ENCODE results near the gene CREB1. TPM values are rescaled to one million over a fixed set of nuclear protein-coding genes. Genes with fewer than 3 reads are reported as not detected.
A peak's percentile ranks its signal among the peaks of the same experiment; 100 is the strongest.

The CREB1 gene
- total and polyA plus RNA-seq, 9 of the 15 experiments (the other 6 are each of a cell fraction or from before 2014, with no cell fraction given) = 8.9 to 51.3 (median 19.5) TPM

GRCh38 chr2:207513551-207514257 lies 16.1 kb upstream of the CREB1 start:
- no peaks in the 10 kb centered on the region for H3K9me3 ChIP-seq (replicated peaks; ENCODE audit: control insufficient read depth, insufficient read depth, low read depth, low read length)
- H3K4me2 ChIP-seq (ENCODE audit: insufficient read depth, low read length) = no peak overlapping the region
- H3K79me2 ChIP-seq (ENCODE audit: control insufficient read depth, insufficient read depth, low read length) = no peaks in the 10 kb centered on the region
- DNase-seq (ENCODE audit: extremely low read depth in 1 of 4, low spot score in 3 of 4) (no peak), ATAC-seq (no peak), FAIRE-seq (no peak)
- H3K4me1 ChIP-seq (replicated peaks in 1 of 2; ENCODE audit: control insufficient read depth in 2 of 2, insufficient read depth in 2 of 2, low read length in 2 of 2) = peaks cover 0 to 9% of the 10 kb centered on the region in 2 experiments; a peak in 1 of 5 replicates
- in situ Hi-C loops (cut with MboI) (no loop called here), intact Hi-C loops (cut with micrococcal nuclease) (no loop called here)
- no peak overlapping the region for H3K9ac ChIP-seq (ENCODE audit: insufficient read depth in 1 of 2, low read depth in 2 of 2, low read length in 2 of 2)
- TF ChIP-seq ZNF407 (IDR thresholded peaks at IDR 0.05; ENCODE audit: low read depth) = peak; percentile 49; the same call in 1 of the 2 replicates
- TF ChIP-seq HDAC6 (IDR thresholded peaks at IDR 0.05; ENCODE audit: low read depth, low read length) = no peak
- TF ChIP-seq FOSL1 (tag; conservative IDR thresholded peaks at IDR 0.05) = 0 out of 2 replicates have a peak, but pooled peaks have one; percentile 28
- no peak for TF ChIP-seq FUS (optimal IDR thresholded peaks at IDR 0.05; ENCODE audit: low read depth, low read length)
- TF ChIP-seq NR2F6 (CRISPR knock-in tag; IDR thresholded peaks at IDR 0.05) = no peak
- TF ChIP-seq HDAC1 (IDR thresholded peaks at IDR 0.05) = no peak
- no peak for TF ChIP-seq ZNF197 (CRISPR knock-in tag; IDR thresholded peaks at IDR 0.05; ENCODE audit: low read depth)
- TF ChIP-seq SP2 (IDR thresholded peaks at IDR 0.05; ENCODE audit: extremely low read depth, low read depth, low read length, poor library complexity, severe bottlenecking) = no peak
- TF ChIP-seq ATF7 (IDR thresholded peaks at IDR 0.05) = no peak
- TF ChIP-seq ZNF57 (CRISPR knock-in tag; IDR thresholded peaks at IDR 0.05) = no peak
- no peak for TF ChIP-seq NUFIP1 (IDR thresholded peaks at IDR 0.05; ENCODE audit: partially characterized antibody)
- TF ChIP-seq MCM2 (IDR thresholded peaks at IDR 0.05; ENCODE audit: low read depth) = no peak
- H4K20me1 ChIP-seq (replicated peaks; ENCODE audit: control insufficient read depth, insufficient read depth, low read length) = no peaks in the 10 kb centered on the region
- POLR2A ChIA-PET = no interaction called here
- H3K9me1 ChIP-seq (ENCODE audit: control insufficient read depth, insufficient read depth, low read length) = no peaks in the 10 kb centered on the region
- H3K4me3 ChIP-seq = no peak overlapping the region
- no TSS peak for BruUV-seq (replicated peaks)
- no peaks in the 10 kb centered on the region for H3K27me3 ChIP-seq (ENCODE audit: control insufficient read depth in 2 of 2, insufficient read depth in 2 of 2, low read length in 2 of 2)
- no peak overlapping the region for H3K27ac ChIP-seq (ENCODE audit: extremely low read depth, low read depth, low read length)
- 31% methylated on average over 7 of the region's 7 CpGs for WGBS (ENCODE audit: insufficient coverage, low coverage, missing lambda C conversion rate)
- no peaks in the 10 kb centered on the region for H3K36me3 ChIP-seq (ENCODE audit: control insufficient read depth, insufficient read depth, low read length)
- peak overlapping the region; percentile 66; the same call in 1 of the 2 replicates for H2AFZ ChIP-seq (ENCODE audit: low read depth, low read length)
- CTCF ChIA-PET (ENCODE audit: low intra/inter-chr PET ratio) = no interaction called here

All from K562 (cell line).